GM08714 (cell line): ENCODE measurements around the gene DYRK2.

Experiments used
- H3K4me3 ChIP-seq: fragments of 200-500 bp; sonication (Bioruptor generic); 2 replicates; pipeline ENCODE4 v1.5.1; 2014; ENCODE audit warnings: mild to moderate bottlenecking, low read length, inconsistent platforms
- ZNF274 ChIP-seq: IDR thresholded peaks from 2 replicates; pipeline ENCODE4 v1.6.1; 2012; ENCODE audit warnings: mild to moderate bottlenecking, low read depth, low read length

The DYRK2 gene

GRCh38 chr12:67648521-67649260 lies at the start of gene DYRK2:
DYRK2 (plus strand) TSS chr12:67648745; CDS start chr12:67649134, 389 bp downstream.
- TF ChIP-seq ZNF274: no peak
- peak within 1 kb of the TSS; percentile 92 for H3K4me3 ChIP-seq

DNA sequence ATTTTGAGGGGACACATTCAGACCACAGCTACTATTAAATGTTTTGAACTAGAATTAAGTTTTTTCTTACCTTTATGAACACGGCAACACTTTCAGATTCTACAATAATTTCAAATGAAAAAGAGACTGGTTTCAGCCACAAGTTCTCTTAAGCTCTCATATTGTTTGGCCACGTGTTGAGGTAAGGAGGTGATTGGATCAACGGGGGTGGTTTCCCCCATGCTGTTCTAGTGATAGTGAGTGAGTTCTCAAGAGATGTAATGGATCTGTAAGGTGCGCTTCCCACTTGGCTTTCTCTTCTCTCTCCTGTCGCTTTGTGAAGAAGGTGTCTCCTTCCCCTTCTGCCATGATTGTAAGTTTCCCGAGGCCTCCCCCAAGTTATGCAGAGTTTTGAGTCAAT lies 48.9 kb upstream of the DYRK2 start:
- no peak overlapping the region for H3K4me3 ChIP-seq
- TF ChIP-seq ZNF274: no peak

DNA sequence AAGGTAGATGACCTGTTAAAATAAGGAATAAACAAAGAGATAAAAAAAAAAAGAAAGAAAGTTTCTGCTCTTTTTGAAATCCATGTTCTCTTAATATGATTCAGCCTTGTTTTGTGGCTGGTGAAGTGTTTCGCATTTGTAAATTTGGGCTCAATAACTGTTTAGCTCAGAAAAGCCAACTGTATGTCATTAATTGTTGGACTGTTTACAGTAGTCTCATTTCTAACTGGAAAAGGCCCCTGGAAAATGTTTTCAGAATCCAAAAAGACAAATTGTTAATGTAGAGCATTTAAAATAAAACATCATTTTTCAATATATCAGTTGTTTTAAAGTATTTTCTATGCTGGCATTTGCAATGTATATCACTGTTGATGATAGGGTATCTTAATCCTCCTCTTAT lies 47.4 kb upstream of the DYRK2 start:
- TF ChIP-seq ZNF274: no peak
- H3K4me3 ChIP-seq: no peak overlapping the region

DNA sequence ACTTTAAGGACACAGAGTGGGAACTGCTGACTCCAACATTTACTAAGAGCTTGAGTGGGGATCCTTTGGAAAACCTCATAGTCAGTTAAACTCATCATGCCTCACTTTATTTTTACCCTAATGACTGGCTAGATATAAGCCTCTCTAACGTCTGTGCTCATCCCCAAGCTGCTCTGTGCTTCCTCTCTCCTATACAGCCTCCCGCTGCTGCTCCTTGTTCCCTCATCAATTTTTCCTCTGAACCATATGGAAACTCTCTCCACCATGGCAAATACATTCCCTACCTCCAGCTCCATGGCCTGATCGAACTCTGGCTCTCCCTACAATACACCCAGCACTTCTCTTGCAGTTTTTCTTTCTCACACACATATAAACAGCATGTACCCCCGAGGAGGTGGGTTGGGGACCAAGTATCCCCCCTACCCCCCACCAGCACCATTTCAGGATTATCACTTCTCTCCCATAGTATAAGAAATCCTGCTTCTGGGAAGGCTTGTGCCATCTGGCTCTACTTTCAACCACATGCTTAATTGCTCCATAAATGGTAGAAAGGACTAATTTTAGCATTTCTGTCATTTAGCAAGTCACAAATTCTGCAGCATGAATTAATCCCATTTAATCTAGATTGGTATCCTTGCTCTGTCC lies 39.2 kb upstream of the DYRK2 start:
- H3K4me3 ChIP-seq: no peak overlapping the region
- no peak for TF ChIP-seq ZNF274

DNA sequence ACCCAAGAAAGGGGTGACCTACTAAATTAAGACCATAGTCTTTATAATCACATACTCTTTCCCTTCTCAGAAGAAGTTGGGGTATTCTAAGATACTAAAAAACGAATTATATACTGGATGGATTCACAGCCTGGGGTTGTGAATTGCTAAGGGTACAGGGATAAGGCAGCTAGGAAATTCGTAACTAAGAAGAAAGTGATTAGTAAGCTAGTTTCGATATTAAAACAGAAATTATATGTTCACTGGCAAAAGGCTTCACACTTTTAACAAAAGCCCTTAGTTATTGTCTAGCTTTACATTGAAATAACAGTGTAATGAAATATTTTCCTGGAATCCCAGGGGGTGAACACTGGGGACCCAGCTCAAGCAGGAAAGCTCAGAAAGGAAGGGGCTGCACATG lies 35.5 kb upstream of the DYRK2 start:
- no peak overlapping the region for H3K4me3 ChIP-seq
- TF ChIP-seq ZNF274: no peak

DNA sequence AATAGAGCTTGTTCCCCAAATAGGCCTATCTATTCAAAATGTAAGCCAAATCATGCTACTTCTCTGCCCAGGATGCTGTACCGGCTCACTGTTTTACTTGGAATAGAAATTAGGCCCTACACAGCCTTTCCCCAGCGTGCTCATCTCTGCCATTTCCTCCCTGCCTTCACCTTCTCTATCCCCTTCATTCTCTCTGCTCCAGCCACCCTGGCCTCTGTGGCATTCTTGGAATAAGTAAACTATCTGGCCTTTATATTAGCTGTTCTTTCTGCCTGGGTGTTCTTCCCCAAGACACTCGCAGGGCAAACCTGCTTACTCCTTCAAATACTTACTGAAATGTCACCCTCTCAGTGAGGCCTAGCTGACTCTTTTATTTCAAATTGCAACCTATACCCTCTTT lies 30.9 kb upstream of the DYRK2 start:
- TF ChIP-seq ZNF274: no peak
- no peak overlapping the region for H3K4me3 ChIP-seq

- no peak overlapping the region for H3K4me3 ChIP-seq
- TF ChIP-seq ZNF274: no peak
Observed at GRCh38 chr12:67618303-67618702, 30.2 kb upstream of the DYRK2 start.

- no peak for TF ChIP-seq ZNF274
Observed at GRCh38 chr12:67621112-67621511, 27.4 kb upstream of the DYRK2 start.

GRCh38 chr12:67621926-67622325 lies 26.6 kb upstream of the DYRK2 start:
- H3K4me3 ChIP-seq: no peak overlapping the region
- TF ChIP-seq ZNF274: no peak

More at GRCh38 chr12:67621112-67621511, 27.4 kb upstream of the DYRK2 start:
- H3K4me3 ChIP-seq: no peak overlapping the region

- H3K4me3 ChIP-seq: no peak overlapping the region
- TF ChIP-seq ZNF274: no peak
Observed at GRCh38 chr12:67623259-67623658, 25.3 kb upstream of the DYRK2 start.

DNA sequence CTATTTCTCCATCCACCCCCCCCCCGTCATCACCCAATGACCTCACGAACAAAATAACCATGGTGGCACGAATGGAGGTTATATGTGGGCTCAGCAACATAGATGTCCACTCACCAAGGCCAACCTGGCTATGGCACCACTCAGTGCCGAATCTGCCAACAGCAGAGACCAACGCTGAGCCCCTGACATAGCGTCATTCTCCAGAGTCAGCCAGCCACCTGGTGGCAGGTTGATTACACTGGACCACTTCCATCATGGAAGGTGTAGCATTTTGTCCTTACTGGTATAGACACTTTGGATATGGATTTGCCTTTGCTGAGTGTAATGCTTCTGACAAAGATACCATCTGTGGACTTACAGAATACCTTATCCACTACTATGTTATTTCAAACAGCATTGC lies 24.2 kb upstream of the DYRK2 start:
- TF ChIP-seq ZNF274: no peak
- H3K4me3 ChIP-seq: no peak overlapping the region

DNA sequence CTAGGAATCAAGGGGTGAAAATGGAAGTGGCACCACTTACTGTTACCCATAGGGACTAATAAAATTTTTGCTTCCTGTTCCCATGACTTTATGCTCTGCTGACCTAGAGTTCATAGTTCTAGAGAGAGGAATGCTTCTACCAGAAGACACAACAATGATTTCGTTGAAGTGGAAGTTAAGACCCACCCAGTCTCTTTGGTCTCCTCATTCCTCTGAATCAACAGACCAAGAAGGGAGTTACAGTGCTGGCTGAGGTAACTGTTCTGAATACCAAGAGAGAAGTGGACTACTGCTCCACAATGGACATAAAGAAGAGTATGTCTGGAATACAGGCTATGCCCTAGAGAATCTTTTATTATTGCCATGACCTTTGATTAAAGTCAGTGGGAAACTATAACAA lies 23.5 kb upstream of the DYRK2 start:
- no peak overlapping the region for H3K4me3 ChIP-seq
- TF ChIP-seq ZNF274: no peak

DNA sequence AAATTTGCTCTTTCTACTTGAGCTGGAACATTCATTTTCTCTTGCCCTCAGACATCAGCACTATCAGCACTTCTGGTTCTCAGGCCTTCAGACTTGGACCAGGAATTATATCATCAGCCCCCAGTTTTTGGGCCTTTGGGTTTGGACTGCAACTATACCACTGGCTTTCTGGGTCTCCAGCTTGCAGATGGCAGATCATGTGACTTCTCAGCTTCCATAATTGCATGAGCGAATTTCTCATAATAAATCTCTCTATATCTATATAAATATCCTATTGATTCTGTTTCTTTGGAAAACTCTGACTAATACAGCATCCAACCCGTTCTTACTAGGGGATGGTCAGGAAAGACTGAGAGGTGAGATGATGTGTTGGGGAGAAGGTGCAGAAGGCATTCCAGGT lies 22.4 kb upstream of the DYRK2 start:
- no peak for TF ChIP-seq ZNF274
- H3K4me3 ChIP-seq: no peak overlapping the region

DNA sequence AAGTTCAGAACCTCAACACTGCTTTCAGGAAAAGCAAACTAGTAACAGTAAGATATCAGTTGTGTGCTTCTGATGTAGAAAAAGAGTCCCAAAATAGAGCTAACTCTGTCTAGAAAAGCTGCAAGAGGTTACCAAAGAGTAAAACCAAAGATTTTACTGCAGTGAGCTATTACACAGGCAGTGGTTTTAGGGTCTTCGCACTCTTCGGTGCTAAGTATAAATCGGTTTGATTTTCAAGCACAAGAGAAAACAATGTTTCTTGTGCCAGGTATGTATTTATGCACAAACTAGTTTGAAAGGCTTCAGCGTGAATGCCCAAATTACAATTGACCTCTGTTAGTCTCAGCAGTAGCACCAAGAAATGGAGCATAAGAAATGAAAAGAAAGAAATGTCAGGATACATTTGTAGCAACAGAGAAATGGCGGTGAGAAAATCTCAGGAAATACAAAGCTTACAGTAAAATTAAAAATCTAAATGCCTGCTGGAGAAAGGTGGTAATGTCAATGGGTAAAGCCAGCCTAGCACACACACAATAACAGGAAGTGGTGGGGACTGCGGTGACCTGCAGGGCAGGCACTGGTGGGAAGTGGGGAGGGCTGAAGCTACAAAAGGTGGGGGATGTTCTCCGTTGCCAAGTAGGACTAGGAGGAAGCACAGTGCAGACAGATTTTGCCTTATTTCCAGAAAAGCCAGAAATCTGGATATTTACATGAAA lies 18.0 kb upstream of the DYRK2 start:
- TF ChIP-seq ZNF274: no peak
- no peak overlapping the region for H3K4me3 ChIP-seq

DNA sequence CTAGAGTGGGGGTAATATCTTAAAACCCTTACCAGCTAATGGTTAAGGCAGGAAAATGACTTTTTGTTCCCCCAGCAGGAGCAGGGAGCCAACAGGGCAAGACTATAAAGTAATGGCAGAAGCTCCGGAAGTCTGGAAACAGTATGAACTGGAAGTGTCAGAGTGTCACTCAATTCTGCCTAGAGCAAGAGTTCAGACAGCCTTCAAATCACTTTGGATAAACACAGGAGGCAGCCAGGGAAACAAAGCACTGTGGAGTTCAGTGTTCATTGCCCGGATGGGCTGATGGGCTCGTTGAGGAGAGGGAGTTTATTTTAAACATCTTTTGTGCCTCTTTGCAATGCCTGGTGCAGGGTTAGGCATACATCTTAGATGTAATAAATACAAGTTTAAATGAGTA lies 16.5 kb upstream of the DYRK2 start:
- H3K4me3 ChIP-seq: no peak overlapping the region
- TF ChIP-seq ZNF274: no peak
